HG03354 (cell line): ENCODE measurements around the gene HPD.

Source experiments
- ATAC-seq: cut with Tn5 transposase; IDR thresholded peaks from one replicate; pipeline ENCODE4 v1.9.1; 2021; ENCODE audit warnings: mild to moderate bottlenecking; ENCODE audit not compliant: unreplicated experiment, poor library complexity, severe bottlenecking

HPD gene

GRCh38 chr12:121813951-121814350 is 44.7 kb downstream of the HPD start:
- ATAC-seq = no peak

- ATAC-seq = no peak
Measured at GRCh38 chr12:121812921-121813896, 45.5 kb downstream of the HPD start.

- ATAC-seq = peak; percentile 10
Measured at GRCh38 chr12:121812320-121812871, 46.3 kb downstream of the HPD start.

- peak; percentile 75 for ATAC-seq
Measured at GRCh38 chr12:121811434-121812319, 47.0 kb downstream of the HPD start.

GRCh38 chr12:121810833-121811433 is 47.7 kb downstream of the HPD start:
- ATAC-seq = no peak

GRCh38 chr12:121810234-121810817 is 48.3 kb downstream of the HPD start:
- ATAC-seq = no peak

GRCh38 chr12:121809712-121810116 is 48.9 kb downstream of the HPD start:
- ATAC-seq = no peak

GRCh38 chr12:121808623-121809022 is 50.0 kb downstream of the HPD start:
- no peak for ATAC-seq

GRCh38 chr12:121807642-121808347 is 50.9 kb downstream of the HPD start:
- no peak for ATAC-seq

- no peak for ATAC-seq
Measured at GRCh38 chr12:121806546-121807423, 51.9 kb downstream of the HPD start.

- ATAC-seq = no peak
Measured at GRCh38 chr12:121806009-121806545, 52.6 kb downstream of the HPD start.

GRCh38 chr12:121805171-121806008 is 53.3 kb downstream of the HPD start:
- no peak for ATAC-seq

GRCh38 chr12:121804417-121805111 is 54.1 kb downstream of the HPD start:
- ATAC-seq = no peak

- no peak for ATAC-seq
Measured at GRCh38 chr12:121803861-121804416, 54.7 kb downstream of the HPD start, which contains the start of gene SETD1B. Gene SETD1B, plus strand, starts transcription at chr12:121804009. Its CDS starts 729 bp downstream, at chr12:121804738.

- ATAC-seq = peak; percentile 47
Measured at GRCh38 chr12:121802843-121803698, 55.6 kb downstream of the HPD start.
